Measurements from ENCODE around the gene CCNA2. TPM values are rescaled to one million over a fixed set of nuclear protein-coding genes. Genes with fewer than 3 reads are reported as not detected.

The CCNA2 gene
- polyA plus RNA-seq, 4 donors = 33.1 to 36.0 (median 34.9) TPM

DNA sequence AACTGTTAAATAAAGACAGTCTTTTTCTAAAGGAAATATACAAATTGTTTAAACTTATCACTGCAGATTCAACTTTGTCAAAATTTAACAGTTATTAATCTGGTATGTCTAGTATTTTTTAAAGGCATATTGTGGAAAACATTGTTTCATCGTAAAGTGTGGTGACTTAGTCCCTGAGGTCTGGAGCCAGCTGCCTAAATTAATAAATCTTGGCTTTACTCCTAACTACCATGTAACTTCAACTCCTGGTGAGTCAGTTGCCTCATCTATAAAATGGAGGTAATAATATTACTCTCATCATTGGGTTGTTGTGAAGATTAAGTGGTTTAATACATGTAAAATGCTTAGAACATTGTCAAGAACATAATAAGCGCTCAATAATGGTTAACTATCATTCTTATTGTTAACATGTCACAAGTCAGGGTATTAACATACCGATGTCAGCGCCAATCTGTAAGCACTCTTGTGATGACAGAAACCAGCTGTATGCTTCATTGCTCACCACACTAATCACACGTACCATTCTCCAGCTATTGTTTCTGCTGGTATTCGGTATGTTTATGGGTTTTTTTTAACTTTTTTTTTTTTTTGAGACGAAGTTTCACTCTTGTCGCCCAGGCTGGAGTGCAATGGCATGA lies 44.6 kb downstream of the CCNA2 start:
- DNase-seq (ENCODE audit: low read depth in 4 of 4, low spot score in 2 of 4) = no peak

DNA sequence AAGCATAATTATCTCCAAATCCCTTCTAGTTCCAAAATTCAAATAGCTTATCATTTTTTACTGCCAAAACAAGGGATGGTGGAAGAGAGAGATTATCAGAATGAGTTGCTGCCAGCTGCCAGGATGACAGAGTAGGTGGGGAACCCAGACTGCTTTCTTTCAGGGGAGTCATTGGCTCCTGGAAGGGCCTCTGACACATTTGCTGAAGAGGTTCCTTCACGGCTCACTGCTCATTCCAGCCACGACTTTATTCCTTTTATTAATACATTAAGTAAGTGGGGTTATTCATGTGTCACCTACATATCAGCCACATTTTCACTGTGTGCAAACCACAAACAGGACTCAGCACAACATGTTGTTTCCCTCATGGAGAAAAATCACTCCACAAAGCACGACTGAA lies 46.1 kb downstream of the CCNA2 start:
- DNase-seq (ENCODE audit: low read depth in 4 of 4, low spot score in 2 of 4) = no peak

DNA sequence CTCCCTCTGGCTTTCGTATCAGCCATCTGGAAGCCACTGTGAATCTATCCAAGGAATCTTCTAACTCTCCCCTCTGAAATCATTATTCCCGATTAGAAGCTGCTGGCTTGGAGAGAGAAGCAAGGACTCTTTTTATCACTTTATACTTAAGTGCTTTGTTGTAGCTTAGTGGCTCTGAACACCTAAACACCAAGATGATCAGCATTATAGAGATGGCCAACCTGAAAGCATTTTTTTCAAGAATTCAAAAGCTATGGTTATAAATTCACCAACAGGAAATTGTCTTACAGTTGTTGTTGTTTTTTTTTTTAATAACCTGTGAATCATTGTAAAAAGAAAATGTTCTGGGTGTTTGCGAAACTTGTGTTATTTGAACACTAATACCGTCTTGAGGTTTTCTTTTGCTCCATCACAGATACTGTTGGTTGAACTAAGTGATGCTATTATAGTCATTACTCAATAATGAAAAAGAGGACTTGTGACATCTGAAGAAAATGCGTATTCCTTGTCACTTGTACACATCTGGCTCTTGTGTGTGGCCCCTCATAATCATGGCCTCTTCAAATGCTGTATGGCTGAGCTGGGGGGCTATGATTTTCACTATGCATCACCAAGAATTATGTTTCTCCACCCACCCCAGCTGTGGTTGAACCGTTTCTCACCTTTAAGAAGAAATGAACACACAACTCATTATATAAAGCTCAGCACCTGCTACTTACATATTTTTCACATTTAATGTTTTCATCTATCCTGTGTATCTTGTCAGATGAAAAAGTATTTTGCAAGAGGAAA lies 46.9 kb downstream of the CCNA2 start:
- DNase-seq (ENCODE audit: low read depth in 4 of 4, low spot score in 2 of 4) = no peak

DNA sequence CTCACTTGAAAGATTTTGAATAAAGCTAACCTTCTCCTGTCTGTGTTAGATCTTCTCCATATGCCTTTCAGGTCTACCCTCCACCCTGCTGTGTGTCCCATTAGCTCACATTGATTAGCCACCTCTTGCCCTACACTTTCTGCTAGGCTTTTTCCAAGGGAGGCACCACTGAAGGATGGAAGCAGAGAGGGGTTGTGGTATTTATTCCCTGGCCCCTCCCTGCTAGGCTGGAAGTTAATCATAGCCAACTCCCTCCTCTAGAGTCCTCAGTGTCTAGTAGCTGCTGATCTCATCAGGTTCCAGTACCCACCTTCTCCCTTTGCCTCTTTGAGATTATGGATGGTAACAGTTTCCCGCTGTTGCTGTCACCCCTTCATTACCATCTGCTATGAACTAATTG lies 49.8 kb downstream of the CCNA2 start:
- no peak for DNase-seq (ENCODE audit: low read depth in 4 of 4, low spot score in 2 of 4)

DNA sequence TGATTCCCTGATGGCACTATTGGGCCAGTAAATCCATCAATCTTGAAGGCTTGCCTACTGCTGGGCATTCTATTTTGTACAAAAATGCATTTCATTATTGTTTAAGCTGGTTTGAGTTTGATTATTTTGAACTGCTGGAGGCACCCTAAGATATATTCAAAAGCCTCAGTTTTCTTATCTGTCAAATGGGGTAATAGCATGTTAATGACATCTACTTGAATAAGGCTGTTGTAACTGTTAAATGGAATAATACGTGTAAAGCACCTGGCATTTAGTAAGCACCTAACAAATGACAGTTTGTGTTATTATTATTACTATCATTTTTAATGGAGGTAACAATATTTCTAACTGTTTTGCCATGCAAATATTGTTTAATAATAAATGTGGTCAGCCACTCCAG lies 51.8 kb downstream of the CCNA2 start:
- no peak for DNase-seq (ENCODE audit: low read depth in 4 of 4, low spot score in 2 of 4)

DNA sequence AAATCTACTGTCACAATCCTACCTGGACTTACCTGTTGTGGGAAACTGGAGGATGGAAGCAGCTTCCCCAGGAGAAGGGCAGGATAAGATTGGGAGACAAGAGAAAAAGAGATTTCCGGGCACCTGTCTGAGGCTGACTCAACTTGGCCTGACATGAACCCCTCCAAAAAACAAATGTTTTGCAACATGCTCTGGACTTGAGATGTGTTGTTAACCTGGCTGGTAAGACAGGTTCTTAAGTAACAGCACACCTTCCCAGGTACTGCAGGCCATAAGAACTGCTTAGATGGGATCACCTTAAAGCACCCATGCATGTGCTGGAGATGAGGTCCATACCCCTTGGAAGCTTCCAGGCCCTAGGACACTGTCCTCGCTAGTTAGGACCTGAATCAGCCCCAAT lies 54.3 kb downstream of the CCNA2 start:
- no peak for DNase-seq (ENCODE audit: low read depth in 4 of 4, low spot score in 2 of 4)

DNA sequence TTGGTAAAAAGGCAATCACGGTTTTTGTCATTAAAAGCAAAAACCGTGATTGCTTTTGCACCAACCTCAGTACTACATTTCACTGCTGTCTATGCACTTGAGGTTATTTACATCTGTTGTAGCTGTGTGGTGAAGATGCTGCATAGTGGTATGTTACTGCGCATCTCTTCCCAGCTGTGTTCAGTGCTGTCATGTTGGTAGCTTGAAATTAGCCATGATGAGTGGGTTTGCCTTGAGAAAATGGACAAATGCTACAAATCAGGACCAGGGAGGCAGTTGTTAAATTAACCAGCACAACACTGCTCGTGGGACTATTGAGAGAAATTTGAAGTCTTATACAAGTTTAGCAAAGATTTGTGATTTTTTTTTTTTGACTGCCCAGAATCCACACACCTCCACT lies 56.5 kb downstream of the CCNA2 start:
- no peak for DNase-seq (ENCODE audit: low read depth in 4 of 4, low spot score in 2 of 4)

Other genes with a start within 250 kb of the CCNA2 start
- gene ANXA5, start 126.9 kb downstream of the CCNA2 start, polyA plus RNA-seq (ENCODE audit: insufficient read length in 4 of 4) = 100 to 1,000 TPM; 347 to 457 (median 400) TPM
- under 1 TPM; 0.58 to 0.88 (median 0.68) TPM for gene SMIM43, start 58.7 kb downstream of the CCNA2 start, polyA plus RNA-seq (ENCODE audit: insufficient read length in 4 of 4)
- 10 to 100 TPM; 48.4 to 60.3 (median 51.9) TPM for gene EXOSC9, start 22.6 kb downstream of the CCNA2 start, polyA plus RNA-seq (ENCODE audit: insufficient read length in 4 of 4)
- gene BBS7, start 46.6 kb upstream of the CCNA2 start, polyA plus RNA-seq (ENCODE audit: insufficient read length in 4 of 4) = 10 to 100 TPM; 22.8 to 28.1 (median 24.8) TPM
- gene TRPC3, start 128.2 kb upstream of the CCNA2 start, polyA plus RNA-seq (ENCODE audit: insufficient read length in 4 of 4) = 1 to 10 TPM; 1.0 to 1.3 (median 1.1) TPM

Data from left renal cortex interstitium (tissue), 4 donors.